GM13977 (cell line): ENCODE measurements around the gene MRPL24.
A peak's percentile ranks its signal among the peaks of the same experiment; 100 is the strongest.

Experiments used
- DNase-seq: peaks from one replicate; pipeline ENCODE4 v3.0.0; 2012; ENCODE audit warnings: low spot score
- CTCF ChIP-seq: IDR thresholded peaks from 2 replicates; pipeline ENCODE4 v1.5.1; 2012; ENCODE audit warnings: mild to moderate bottlenecking, control low read depth; ENCODE audit not compliant: insufficient read depth; ENCODE audit errors: extremely low read depth, missing control alignments
- in situ Hi-C: fragments of 300-500 bp; cut with MboI; formaldehyde crosslinking; loops from one replicate; pipeline ENCODE4 v1.12.0; 2022; ENCODE audit warnings: low sequenced_read_pairs, low pct_unique_long_range_greater_than_20kb, mixed read lengths, inconsistent platforms; ENCODE audit not compliant: unreplicated experiment

The MRPL24 gene

GRCh38 chr1:156751757-156752481, 11.0 kb upstream of the MRPL24 start:
- DNase-seq: peak; percentile 97
- TF ChIP-seq CTCF: no peak
- in situ Hi-C loops: no loop called here

- in situ Hi-C loops: no loop called here
- no peak for TF ChIP-seq CTCF
- no peak for DNase-seq
These were observed 10.5 kb upstream of the MRPL24 start, which contains the start of gene HDGF for GRCh38 chr1:156751451-156751756. Gene HDGF, minus strand, starts transcription at chr1:156751675. Its CDS starts 246 bp downstream, at chr1:156751429.

- TF ChIP-seq CTCF: no peak
- DNase-seq: no peak
- in situ Hi-C loops: no loop called here
These were observed 10.0 kb upstream of the MRPL24 start for GRCh38 chr1:156750711-156751450.

- in situ Hi-C loops: no loop called here
- no peak for DNase-seq
- TF ChIP-seq CTCF: no peak
These were observed 9.3 kb upstream of the MRPL24 start for GRCh38 chr1:156750191-156750672.

- no peak for TF ChIP-seq CTCF
- DNase-seq: no peak
- in situ Hi-C loops: no loop called here
These were observed 8.7 kb upstream of the MRPL24 start for GRCh38 chr1:156749419-156750118.

- in situ Hi-C loops: no loop called here
- TF ChIP-seq CTCF: no peak
- DNase-seq: no peak
These were observed 8.0 kb upstream of the MRPL24 start for GRCh38 chr1:156748670-156749418.
